Stimulated activated naive B cell treated with anti-CD40 and anti-IgM and Interleukin-4, amounts not matched to agents 10 μg/mL and 1 μg/mL and 100 μg/mL, for 72 hours (primary cell): ENCODE data around the gene NUBPL.

Experiments used
- ATAC-seq, 2 donors: fragments of 150-1000 bp; cut with Tn5 transposase; replicated peaks; 2 replicates each; pipeline ENCODE4 v1.10.0; 2021; ENCODE audit warnings: moderate library complexity in 1 of 2
- DNase-seq: peaks from one replicate; pipeline ENCODE4 v3.0.0; 2021
- H3K27ac Mint-ChIP-seq: one replicate; pipeline ENCODE4 v1.8.0; 2022; ENCODE audit warnings: mild to moderate bottlenecking, mixed read lengths
- H3K27me3 Mint-ChIP-seq, 2 donors: one replicate each; pipeline ENCODE4 v1.8.0; 2022; ENCODE audit warnings: mixed read lengths in 2 of 2
- H3K36me3 Mint-ChIP-seq, 2 donors: one replicate each; pipeline ENCODE4 v1.8.0; 2022; ENCODE audit warnings: mixed read lengths in 2 of 2, mild to moderate bottlenecking in 1 of 2
- H3K4me1 Mint-ChIP-seq, 2 donors: one replicate each; pipeline ENCODE4 v1.8.0; 2022; ENCODE audit warnings: mixed read lengths in 2 of 2, mild to moderate bottlenecking in 1 of 2
- H3K4me3 Mint-ChIP-seq, 2 donors: one replicate each; pipeline ENCODE4 v1.8.0; 2022; ENCODE audit warnings: mild to moderate bottlenecking in 2 of 2, mixed read lengths in 2 of 2, moderate library complexity in 1 of 2
- H3K9me3 Mint-ChIP-seq, 2 donors: one replicate each; pipeline ENCODE4 v1.8.0; 2022; ENCODE audit warnings: mixed read lengths in 2 of 2, mild to moderate bottlenecking in 1 of 2

Gene NUBPL

DNA sequence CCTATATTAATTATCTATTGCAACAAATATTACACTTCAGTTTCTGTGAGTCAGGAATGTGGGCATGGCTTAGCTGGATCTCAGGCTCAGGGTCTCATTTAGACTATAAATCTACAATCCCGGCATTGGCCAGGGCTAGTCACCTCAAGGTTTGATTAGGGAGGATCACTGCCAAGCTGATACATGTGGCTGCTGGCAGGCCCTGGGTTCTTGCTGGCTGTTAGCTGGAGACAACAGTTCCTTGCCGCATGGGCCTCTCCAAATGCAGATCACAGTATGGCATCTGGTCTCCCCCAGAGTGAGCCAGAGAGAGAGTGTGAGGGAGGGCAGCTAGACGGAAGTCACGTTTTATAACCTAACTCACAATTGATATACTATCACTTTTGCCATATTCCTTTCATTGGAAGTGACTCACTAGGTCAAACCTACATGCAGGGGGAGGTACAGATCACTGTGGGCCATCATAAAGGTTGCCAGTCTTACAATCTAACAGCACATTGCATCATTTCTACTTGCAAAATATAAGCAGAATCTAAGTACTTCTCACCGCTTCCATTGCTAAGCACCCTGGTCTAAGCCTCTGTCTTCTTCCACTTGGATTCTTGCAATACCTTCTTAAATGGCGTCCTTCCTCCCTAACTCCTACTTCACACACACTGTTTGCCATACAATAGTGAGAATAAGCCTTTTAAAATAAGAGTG, 341.9 kb downstream of the NUBPL start:
- Mint-ChIP-seq H3K4me1 (peaks cover 5 to 9% of the 10 kb centered on the region in 2 donors), H3K27me3 (peaks cover 0 to 6% of the 10 kb centered on the region in 2 donors), H3K4me3 (no peak overlapping the region), H3K27ac (no peak overlapping the region), H3K9me3 (peaks cover 0 to 4% of the 10 kb centered on the region in 2 donors), H3K36me3 (no peaks in the 10 kb centered on the region)
- ATAC-seq (no peak), DNase-seq (no peak)

DNA sequence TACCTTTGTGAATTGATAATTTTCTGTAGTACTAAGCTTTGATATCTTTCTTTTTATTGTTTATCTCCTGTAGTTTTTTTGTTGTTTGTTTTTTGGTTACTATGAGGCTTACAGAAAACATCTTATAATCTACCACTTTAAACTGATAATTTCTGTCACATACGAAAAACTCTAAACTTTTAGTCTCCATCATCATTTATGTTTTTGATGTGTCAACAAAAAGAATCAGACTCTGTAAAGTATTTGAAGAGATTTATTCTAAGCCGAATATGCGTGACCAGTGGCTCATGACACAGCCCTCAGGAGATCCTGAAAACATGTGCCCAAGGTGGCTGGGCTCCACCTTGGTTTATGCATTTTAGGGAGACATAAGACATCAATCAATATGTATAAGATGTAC, 348.8 kb downstream of the NUBPL start:
- Mint-ChIP-seq H3K4me1 (no peaks in the 10 kb centered on the region), H3K4me3 (no peak overlapping the region), H3K9me3 (peaks cover 21 to 24% of the 10 kb centered on the region in 2 donors), H3K27me3 (peaks cover 0 to 12% of the 10 kb centered on the region in 2 donors), H3K27ac (no peak overlapping the region), H3K36me3 (peaks cover 12 to 13% of the 10 kb centered on the region in 2 donors)
- DNase-seq, result no peak
- no peak for ATAC-seq
